HG03571 (cell line): ENCODE data around the gene EDRF1.

Experiments used
- ATAC-seq: cut with Tn5 transposase; IDR thresholded peaks from one replicate; pipeline ENCODE4 v1.9.1; 2021; ENCODE audit not compliant: unreplicated experiment

The EDRF1 gene

GRCh38 chr10:125783957-125784356, 64.4 kb downstream of the EDRF1 start:
- ATAC-seq: peak; percentile 64

GRCh38 chr10:125785791-125786190, 66.3 kb downstream of the EDRF1 start:
- ATAC-seq: no peak

GRCh38 chr10:125788156-125789034, 68.9 kb downstream of the EDRF1 start:
- no peak for ATAC-seq

- ATAC-seq: no peak
Observed at GRCh38 chr10:125792342-125793300, 73.1 kb downstream of the EDRF1 start.

- ATAC-seq: no peak
Observed at GRCh38 chr10:125795128-125795527, 75.6 kb downstream of the EDRF1 start.

- no peak for ATAC-seq
Observed at GRCh38 chr10:125795637-125796190, 76.2 kb downstream of the EDRF1 start.

GRCh38 chr10:125797424-125797823, 77.9 kb downstream of the EDRF1 start:
- ATAC-seq: no peak

GRCh38 chr10:125797994-125798662, 78.6 kb downstream of the EDRF1 start:
- ATAC-seq: no peak

GRCh38 chr10:125799451-125800182, 80.1 kb downstream of the EDRF1 start:
- ATAC-seq: no peak

- no peak for ATAC-seq
Observed at GRCh38 chr10:125801574-125801973, 82.1 kb downstream of the EDRF1 start.

GRCh38 chr10:125802131-125802530, 82.6 kb downstream of the EDRF1 start:
- ATAC-seq: no peak

GRCh38 chr10:125802739-125803138, 83.2 kb downstream of the EDRF1 start:
- no peak for ATAC-seq

GRCh38 chr10:125808047-125808446, 88.5 kb downstream of the EDRF1 start:
- no peak for ATAC-seq

- no peak for ATAC-seq
Observed at GRCh38 chr10:125811251-125811650, 91.7 kb downstream of the EDRF1 start.

- no peak for ATAC-seq
Observed at GRCh38 chr10:125812128-125812750, 92.7 kb downstream of the EDRF1 start.
